OCI-LY7 (cell line): ENCODE measurements around the gene SIVA1. TPM values are rescaled to one million over a fixed set of nuclear protein-coding genes. Genes with fewer than 3 reads are reported as not detected.

Experiments used
- BruUV-seq: library from RNA; stranded (reverse); fragments of 400-500 nt; replicated peaks from 2 replicates; lab custom pipeline; 2021; lab: Mats Ljungman, UMichigan
- CTCF ChIA-PET: fragments of 300-600 bp; sonication (Branson Sonifier 250); formaldehyde crosslinking; loops from one replicate; lab custom pipeline; 2022; ENCODE audit warnings: antibody characterized with exemption; ENCODE audit not compliant: unreplicated experiment; lab: Charles Lee
- POLR2A ChIA-PET: fragments of 300-600 bp; sonication (Branson Sonifier 250); formaldehyde crosslinking; loops from one replicate; lab custom pipeline; 2022; ENCODE audit warnings: antibody characterized with exemption; lab: Charles Lee
- DNase-seq: peaks from one replicate; pipeline ENCODE4 v3.0.0-alpha.2; 2015; ENCODE audit warnings: low spot score
- H2AFZ ChIP-seq: fragments of 200-600 bp; sonication (generic), shearing (Covaris generic); 2 replicates; pipeline ENCODE4 v1.6.1; 2014; ENCODE audit warnings: mild to moderate bottlenecking, antibody characterized with exemption, low read length, moderate library complexity
- H3K27ac ChIP-seq: fragments of 200-600 bp; sonication (generic); 2 replicates; pipeline ENCODE4 v1.5.1; 2014; ENCODE audit warnings: mixed run types, low read depth, mild to moderate bottlenecking, moderate library complexity, low read length, inconsistent platforms; ENCODE audit not compliant: poor library complexity, severe bottlenecking
- H3K36me3 ChIP-seq: fragments of 200-600 bp; sonication (generic); 2 replicates; pipeline ENCODE4 v1.6.1; 2014; ENCODE audit warnings: mild to moderate bottlenecking, antibody characterized with exemption, low read length, moderate library complexity, mixed read lengths; ENCODE audit not compliant: insufficient read depth
- H3K4me1 ChIP-seq: fragments of 200-600 bp; sonication (generic); 2 replicates; pipeline ENCODE4 v1.5.1; 2014; ENCODE audit warnings: mild to moderate bottlenecking, low read length; ENCODE audit not compliant: insufficient read depth, poor library complexity, severe bottlenecking
- H3K4me2 ChIP-seq: fragments of 200-600 bp; sonication (generic); 2 replicates; pipeline ENCODE4 v1.6.1; 2014; ENCODE audit warnings: mild to moderate bottlenecking, low read length
- H3K4me3 ChIP-seq: fragments of 200-600 bp; sonication (generic); 2 replicates; pipeline ENCODE4 v1.5.1; 2014; ENCODE audit warnings: mild to moderate bottlenecking, low read depth, low read length; ENCODE audit not compliant: poor library complexity, severe bottlenecking
- H3K79me2 ChIP-seq: fragments of 200-600 bp; sonication (generic); 2 replicates; pipeline ENCODE4 v1.6.1; 2016; ENCODE audit warnings: low read depth, mild to moderate bottlenecking, low read length, moderate library complexity, mixed read lengths; ENCODE audit not compliant: insufficient read depth
- H3K9me2 ChIP-seq: fragments of 200-600 bp; sonication (generic); 2 replicates; pipeline ENCODE4 v1.6.1; 2016; ENCODE audit warnings: mild to moderate bottlenecking, low read length, mixed read lengths; ENCODE audit not compliant: insufficient read depth
- H3K9me3 ChIP-seq: fragments of 200-600 bp; sonication (generic); 2 replicates; pipeline ENCODE4 v1.6.1; 2014; ENCODE audit warnings: mild to moderate bottlenecking, mixed run types, low read length, mixed read lengths
- H4K20me1 ChIP-seq: fragments of 200-600 bp; sonication (generic); 2 replicates; pipeline ENCODE4 v1.6.1; 2014; ENCODE audit warnings: mild to moderate bottlenecking, antibody characterized with exemption, low read length, moderate library complexity, mixed read lengths; ENCODE audit not compliant: insufficient read depth
- EZH2phosphoT487 ChIP-seq: fragments of 200-600 bp; sonication (generic); IDR thresholded peaks from 2 replicates; pipeline ENCODE4 v1.6.1; 2018; ENCODE audit warnings: low read depth, borderline replicate concordance, mild to moderate bottlenecking, mixed run types, antibody characterized with exemption, low read length, moderate library complexity, mixed read lengths
- intact Hi-C: fragments of 100-400 bp; cut with micrococcal nuclease; formaldehyde crosslinking; loops from one replicate; pipeline ENCODE4 v1.10.0; 2022; ENCODE audit not compliant: unreplicated experiment
- total RNA-seq, 2 experiments: library from RNA; depleted of rRNA in 1 of 2; stranded (reverse); fragments of >200 nt in 1 of 2; shearing (Covaris generic) in 1 of 2; gene quantifications; 2 replicates each; pipeline ENCODE4 v1.2.3, GENCODE V29; 2014 to 2022
- TF ChIP-seq, protein P1 (sequence below): fragments of 200-600 bp; sonication (generic); conservative IDR thresholded peaks from 2 replicates; pipeline ENCODE4 v1.5.1; 2014; ENCODE audit warnings: mild to moderate bottlenecking, antibody characterized with exemption, low read length, moderate library complexity, mixed read lengths

The SIVA1 gene
- total RNA-seq, 2 experiments from 2014 or later, result 111 to 244 TPM

DNA sequence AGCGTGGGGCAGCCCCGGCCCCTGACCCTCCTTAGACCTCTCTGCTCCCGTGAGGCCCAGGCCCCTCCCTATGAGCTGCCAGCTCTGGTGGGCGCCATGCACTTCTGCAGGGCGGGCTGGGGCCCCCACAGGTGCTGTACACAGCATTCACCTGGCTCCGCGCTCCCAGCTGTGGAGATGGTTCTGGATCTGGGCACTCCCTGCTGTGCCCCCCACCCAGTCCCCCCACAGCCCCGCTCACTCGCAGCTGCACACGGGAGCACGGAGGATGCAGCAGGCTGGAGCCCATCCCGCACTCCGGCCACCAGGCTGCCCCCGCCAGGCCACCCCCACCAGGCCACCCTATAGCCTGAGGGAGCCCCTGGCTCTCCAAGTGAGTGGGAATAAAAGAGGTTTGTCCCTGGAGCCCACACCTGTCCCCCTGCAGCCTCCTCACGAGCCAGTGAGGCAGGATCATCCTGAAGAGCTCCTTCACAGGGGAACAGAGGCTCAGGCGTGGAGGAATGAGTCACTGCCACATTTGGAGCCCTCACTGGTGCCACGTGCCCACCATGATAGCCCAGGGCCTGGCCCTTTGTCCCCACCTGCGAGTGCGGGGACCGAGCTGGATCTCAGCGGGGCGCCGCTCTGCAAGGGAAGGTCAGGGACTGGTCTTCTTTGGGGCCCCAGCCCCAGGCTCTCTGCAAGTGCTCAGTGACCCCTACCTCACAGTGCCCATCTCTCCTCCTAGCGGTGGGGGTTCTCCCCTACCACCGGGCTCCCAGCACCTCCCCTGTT lies 27.0 kb upstream of the SIVA1 start:
- H3K9me3 ChIP-seq, result no peaks in the 10 kb centered on the region
- no TSS peak for BruUV-seq
- no peaks in the 10 kb centered on the region for H3K9me2 ChIP-seq
- DNase-seq, result no peak
- no peaks in the 10 kb centered on the region for H3K4me1 ChIP-seq
- intact Hi-C loops, result no loop called here
- no peaks in the 10 kb centered on the region for H4K20me1 ChIP-seq
- no peak overlapping the region for H3K4me3 ChIP-seq
- H3K79me2 ChIP-seq, result no peaks in the 10 kb centered on the region
- no peaks in the 10 kb centered on the region for H3K36me3 ChIP-seq
- no peak overlapping the region for H3K27ac ChIP-seq
- H3K4me2 ChIP-seq, result no peak overlapping the region
- TF ChIP-seq, protein P1, sequence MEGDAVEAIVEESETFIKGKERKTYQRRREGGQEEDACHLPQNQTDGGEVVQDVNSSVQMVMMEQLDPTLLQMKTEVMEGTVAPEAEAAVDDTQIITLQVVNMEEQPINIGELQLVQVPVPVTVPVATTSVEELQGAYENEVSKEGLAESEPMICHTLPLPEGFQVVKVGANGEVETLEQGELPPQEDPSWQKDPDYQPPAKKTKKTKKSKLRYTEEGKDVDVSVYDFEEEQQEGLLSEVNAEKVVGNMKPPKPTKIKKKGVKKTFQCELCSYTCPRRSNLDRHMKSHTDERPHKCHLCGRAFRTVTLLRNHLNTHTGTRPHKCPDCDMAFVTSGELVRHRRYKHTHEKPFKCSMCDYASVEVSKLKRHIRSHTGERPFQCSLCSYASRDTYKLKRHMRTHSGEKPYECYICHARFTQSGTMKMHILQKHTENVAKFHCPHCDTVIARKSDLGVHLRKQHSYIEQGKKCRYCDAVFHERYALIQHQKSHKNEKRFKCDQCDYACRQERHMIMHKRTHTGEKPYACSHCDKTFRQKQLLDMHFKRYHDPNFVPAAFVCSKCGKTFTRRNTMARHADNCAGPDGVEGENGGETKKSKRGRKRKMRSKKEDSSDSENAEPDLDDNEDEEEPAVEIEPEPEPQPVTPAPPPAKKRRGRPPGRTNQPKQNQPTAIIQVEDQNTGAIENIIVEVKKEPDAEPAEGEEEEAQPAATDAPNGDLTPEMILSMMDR, result no peak
- TF ChIP-seq EZH2phosphoT487, result no peak
- CTCF ChIA-PET, result no interaction called here
- POLR2A ChIA-PET, result no interaction called here
- no peak overlapping the region for H2AFZ ChIP-seq

DNA sequence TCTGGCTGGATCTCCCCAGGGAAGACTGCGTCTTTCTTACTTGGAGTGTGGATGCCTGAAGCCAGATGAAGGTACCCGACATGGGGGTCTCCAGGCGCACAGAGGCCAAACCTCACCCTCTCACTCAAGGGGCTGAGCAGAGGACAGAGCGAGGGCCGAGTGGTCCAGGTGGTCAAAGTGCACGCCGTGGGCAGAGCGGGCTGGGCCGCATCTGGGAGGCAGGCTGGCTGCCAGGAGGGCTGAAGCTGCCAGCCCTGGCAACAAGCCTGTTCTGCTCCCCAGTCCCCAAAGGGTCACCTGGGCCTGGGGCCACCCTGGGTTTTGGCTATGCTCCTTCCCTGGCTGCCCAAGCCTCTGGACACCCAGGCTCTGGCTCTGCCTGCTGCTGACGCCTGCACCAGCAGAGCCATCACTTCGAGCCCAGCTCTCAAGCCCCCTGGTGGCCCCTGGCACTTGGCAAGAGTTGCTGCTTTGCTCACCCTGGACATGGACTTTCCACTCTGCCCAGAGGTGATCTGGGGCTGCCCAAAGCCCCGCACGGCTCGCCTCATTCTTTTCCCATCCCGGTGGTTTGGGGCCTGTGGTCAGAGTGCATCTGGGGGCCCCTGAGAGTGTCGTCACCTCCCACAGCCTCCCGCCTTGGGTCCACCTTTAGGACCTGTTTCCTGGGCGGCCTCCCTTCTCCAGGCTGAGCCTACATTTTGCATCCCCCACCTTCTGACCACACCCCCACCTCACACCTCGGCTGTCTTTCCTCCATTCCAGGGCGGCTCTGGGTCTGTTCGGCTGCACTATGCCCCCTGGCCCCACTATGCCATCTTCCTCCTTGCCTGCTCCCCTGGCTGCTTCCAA lies 26.1 kb upstream of the SIVA1 start:
- POLR2A ChIA-PET, result no interaction called here
- no peaks in the 10 kb centered on the region for H3K79me2 ChIP-seq
- CTCF ChIA-PET, result no interaction called here
- no peaks in the 10 kb centered on the region for H3K4me1 ChIP-seq
- no TSS peak for BruUV-seq
- no peaks in the 10 kb centered on the region for H3K9me2 ChIP-seq
- H3K9me3 ChIP-seq, result no peaks in the 10 kb centered on the region
- TF ChIP-seq, protein P1, result 0 out of 2 replicates have a peak, but pooled peaks have one; percentile 13
- no peak for TF ChIP-seq EZH2phosphoT487
- DNase-seq, result no peak
- H2AFZ ChIP-seq, result no peak overlapping the region
- no peaks in the 10 kb centered on the region for H3K36me3 ChIP-seq
- no peak overlapping the region for H3K4me3 ChIP-seq
- no peak overlapping the region for H3K4me2 ChIP-seq
- no peak overlapping the region for H3K27ac ChIP-seq
- intact Hi-C loops, result no loop called here
- H4K20me1 ChIP-seq, result no peaks in the 10 kb centered on the region
